DMS 273 (cell line): ENCODE results near the gene KRT72.
A peak's percentile ranks its signal among the peaks of the same experiment; 100 is the strongest.
"Not testable (repeated sequence)": the region's sequence is repeated elsewhere in the genome, so short reads cannot be mapped to it uniquely, and the experiment has no call there.

ENCODE experiments used
- DNase-seq: peaks from one replicate; lab custom pipeline; 2025; ENCODE audit not compliant: unreplicated experiment; lab: John Stamatoyannopoulos, UW

Gene KRT72

GRCh38 chr12:52608826-52609630 lies 7.8 kb upstream of the KRT72 start:
- DNase-seq: no peak

- DNase-seq: no peak
Observed at GRCh38 chr12:52608161-52608560, 6.9 kb upstream of the KRT72 start.

GRCh38 chr12:52607314-52607713 lies 6.1 kb upstream of the KRT72 start:
- no peak for DNase-seq

- no peak for DNase-seq
Observed at GRCh38 chr12:52606581-52607218, 5.4 kb upstream of the KRT72 start.

GRCh38 chr12:52606096-52606495 lies 4.8 kb upstream of the KRT72 start:
- DNase-seq: no peak

GRCh38 chr12:52605542-52605941 lies 4.3 kb upstream of the KRT72 start:
- DNase-seq: no peak

- DNase-seq: no peak
Observed at GRCh38 chr12:52604859-52605258, 3.6 kb upstream of the KRT72 start.

- no peak for DNase-seq
Observed at GRCh38 chr12:52603314-52603713, 2.1 kb upstream of the KRT72 start.

- DNase-seq: no peak
Observed at GRCh38 chr12:52602552-52602951, 1.3 kb upstream of the KRT72 start.

- no peak for DNase-seq
Observed at GRCh38 chr12:52601671-52602070, 408 bp upstream of the KRT72 start.

GRCh38 chr12:52600475-52600874 lies 788 bp downstream of the KRT72 start:
- DNase-seq: no peak

GRCh38 chr12:52600071-52600470 lies 1.2 kb downstream of the KRT72 start:
- DNase-seq: no peak

- DNase-seq: no peak
Observed at GRCh38 chr12:52598966-52599365, 2.3 kb downstream of the KRT72 start.

GRCh38 chr12:52594237-52594636 lies 7.0 kb downstream of the KRT72 start:
- not testable (repeated sequence) for DNase-seq

- no peak for DNase-seq
Observed at GRCh38 chr12:52591521-52591920, 9.7 kb downstream of the KRT72 start.

- DNase-seq: no peak
Observed at GRCh38 chr12:52590021-52590420, 11.2 kb downstream of the KRT72 start.

- no peak for DNase-seq
Observed at GRCh38 chr12:52587563-52587962, 13.7 kb downstream of the KRT72 start.

- no peak for DNase-seq
Observed at GRCh38 chr12:52585946-52586345, 15.3 kb downstream of the KRT72 start.

GRCh38 chr12:52585066-52585465 lies 16.2 kb downstream of the KRT72 start:
- DNase-seq: no peak

GRCh38 chr12:52584156-52584682 lies 17.0 kb downstream of the KRT72 start:
- DNase-seq: no peak

- peak; percentile 83 for DNase-seq
Observed at GRCh38 chr12:52582971-52583456, 18.2 kb downstream of the KRT72 start.

- peak; percentile 32 for DNase-seq
Observed at GRCh38 chr12:52582486-52582885, 18.8 kb downstream of the KRT72 start.
